GM19351 (cell line): ENCODE results near the gene NADK2.

Experiments
- ATAC-seq: cut with Tn5 transposase; IDR thresholded peaks from one replicate; pipeline ENCODE4 v1.9.1; 2021; ENCODE audit warnings: mild to moderate bottlenecking, moderate library complexity; ENCODE audit not compliant: unreplicated experiment

Gene NADK2

GRCh38 chr5:36164461-36164860 lies 77.3 kb downstream of the NADK2 start:
- no peak for ATAC-seq

DNA sequence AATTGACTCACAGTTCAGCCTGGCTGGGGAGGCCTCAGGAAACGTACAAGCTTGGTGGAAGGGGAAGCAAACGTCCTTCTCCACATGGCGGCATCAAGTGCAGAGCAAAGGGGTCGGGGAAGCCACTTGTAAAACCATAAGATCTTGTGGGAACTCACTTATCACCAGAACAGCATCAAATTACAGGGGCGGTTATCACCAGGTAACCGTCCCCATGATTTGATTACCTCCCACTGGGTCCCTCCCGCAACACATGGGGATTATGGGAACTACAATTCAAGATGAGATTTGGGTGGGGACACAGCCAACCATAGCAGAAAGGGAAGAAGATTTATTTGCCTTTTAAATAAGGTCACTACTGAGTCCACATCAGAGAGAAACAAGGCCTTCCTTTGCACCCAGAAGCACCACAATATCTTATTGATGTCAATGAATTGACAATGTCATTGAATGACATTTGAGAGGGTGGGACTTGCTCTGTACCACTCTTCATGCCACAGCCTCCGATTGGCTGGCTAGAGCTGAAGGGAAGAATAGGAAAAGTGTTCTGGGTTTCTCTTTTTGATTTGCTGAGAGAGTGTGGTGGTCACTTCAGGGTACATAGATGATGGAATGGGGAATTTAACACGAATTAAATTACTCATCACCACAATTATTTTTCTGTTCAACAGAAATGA lies 78.8 kb downstream of the NADK2 start:
- no peak for ATAC-seq

- no peak for ATAC-seq
Observed at GRCh38 chr5:36161361-36161760, 80.4 kb downstream of the NADK2 start.

DNA sequence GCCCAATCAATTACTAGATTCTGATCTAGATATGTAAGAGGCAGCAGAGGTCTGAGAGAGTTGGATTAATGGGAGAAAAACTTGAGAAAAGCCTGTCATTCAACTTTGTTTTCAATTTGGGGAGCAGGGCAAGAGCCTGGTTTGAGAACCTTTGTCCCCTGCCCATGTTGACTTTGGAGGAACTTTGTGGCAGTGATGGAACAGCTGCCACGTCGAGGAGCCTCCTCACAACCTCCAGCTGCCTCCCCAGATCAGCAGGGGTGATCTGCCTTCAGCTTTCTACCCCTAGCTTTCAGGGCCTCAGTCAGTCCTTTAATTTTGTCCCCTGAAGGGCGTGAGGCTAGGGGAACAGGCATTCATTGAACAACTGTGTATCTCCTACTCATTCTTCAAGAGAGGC lies 81.1 kb downstream of the NADK2 start:
- ATAC-seq, result no peak

DNA sequence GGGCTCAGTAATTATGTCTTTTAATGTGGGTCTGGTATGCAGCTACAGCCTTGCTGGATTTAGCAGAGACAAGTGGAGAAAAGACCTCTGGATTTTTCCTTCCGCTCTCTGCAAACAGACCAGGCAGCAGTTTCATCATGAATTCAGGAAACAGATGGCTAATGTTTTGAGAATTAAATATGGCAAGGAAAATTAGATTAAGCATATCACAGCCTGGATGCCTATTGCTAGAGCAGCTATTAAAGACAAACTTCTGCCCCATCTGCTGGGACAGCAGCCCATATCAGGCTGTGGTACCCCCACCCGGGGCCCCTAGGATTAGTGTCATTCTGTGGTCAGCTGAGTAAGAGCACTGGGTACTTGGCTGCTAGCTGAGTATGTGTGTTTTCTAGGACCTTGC lies 83.6 kb downstream of the NADK2 start:
- ATAC-seq, result no peak

- no peak for ATAC-seq
Observed at GRCh38 chr5:36156619-36157018, 85.1 kb downstream of the NADK2 start.

GRCh38 chr5:36156121-36156601 lies 85.6 kb downstream of the NADK2 start:
- ATAC-seq, result no peak

GRCh38 chr5:36155291-36155690 lies 86.4 kb downstream of the NADK2 start:
- no peak for ATAC-seq

- ATAC-seq, result no peak
Observed at GRCh38 chr5:36153726-36154125, 88.0 kb downstream of the NADK2 start.

DNA sequence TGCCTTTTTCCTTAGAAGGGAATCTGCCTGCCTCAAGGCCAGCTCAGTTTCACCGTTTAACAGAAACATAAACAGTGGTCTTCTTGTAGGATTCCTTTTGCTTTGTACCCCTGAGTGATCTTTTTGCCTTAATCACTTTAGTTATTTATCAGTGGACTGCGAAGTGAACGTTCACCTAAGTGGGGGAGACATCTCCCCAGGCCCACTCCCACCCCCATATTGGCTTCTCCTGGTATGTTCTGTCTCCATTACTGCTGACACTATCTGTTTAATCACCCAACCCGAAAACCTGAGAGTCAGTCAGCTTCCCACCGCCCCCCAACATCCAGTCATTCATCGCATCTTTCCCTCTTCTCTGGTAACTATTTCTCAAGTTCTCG lies 88.4 kb downstream of the NADK2 start:
- ATAC-seq, result no peak

DNA sequence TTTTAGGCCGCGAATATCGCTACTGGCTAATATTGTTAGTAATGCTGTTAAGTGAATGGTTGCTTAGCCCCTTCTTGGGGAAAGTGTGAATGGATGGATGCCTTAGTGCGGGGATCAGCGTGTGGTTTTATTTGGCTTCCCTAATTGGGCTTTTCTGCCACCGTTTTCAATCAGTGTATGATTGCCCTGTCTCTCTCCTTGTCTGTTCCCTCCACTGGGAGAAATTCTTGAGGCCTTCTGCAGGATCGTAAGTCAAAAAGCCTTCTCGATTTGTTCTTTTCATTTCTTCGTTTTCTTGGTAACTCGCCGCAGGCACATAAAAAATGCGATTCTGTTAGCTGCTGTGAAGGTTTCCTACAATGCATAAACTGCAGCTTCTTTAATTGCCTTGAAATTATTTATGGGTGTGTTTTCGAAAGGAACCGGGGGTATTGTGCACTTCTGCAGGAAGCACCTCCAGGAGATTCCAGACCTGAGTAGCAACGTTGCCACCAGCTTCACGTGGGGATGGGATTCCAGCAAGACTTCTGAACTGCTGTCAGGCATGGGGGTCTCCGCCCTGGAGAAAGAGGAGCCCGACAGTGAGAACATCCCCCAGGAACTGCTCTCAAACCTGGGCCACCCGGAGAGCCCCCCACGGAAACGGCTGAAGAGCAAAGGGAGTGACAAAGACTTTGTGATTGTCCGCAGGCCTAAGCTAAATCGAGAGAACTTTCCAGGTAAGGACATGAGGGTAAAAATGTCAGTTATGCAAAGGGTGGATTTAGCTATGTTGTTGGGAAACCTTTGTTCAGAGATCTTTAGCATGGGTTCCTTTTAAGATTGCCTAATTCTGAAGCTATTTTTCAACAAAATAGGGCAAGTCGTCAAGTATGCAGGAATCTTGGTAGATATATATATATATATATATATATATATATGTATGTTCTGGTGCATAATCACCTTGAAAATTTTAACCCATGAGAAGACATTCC lies 89.1 kb downstream of the NADK2 start:
- peak; percentile 3 for ATAC-seq

GRCh38 chr5:36151434-36152323 lies 90.0 kb downstream of the NADK2 start, which contains the start of the genes LMBRD2 and SKP2:
Gene LMBRD2, minus strand, starts transcription at chr5:36151887. Its CDS starts 8,538 bp downstream, at chr5:36143349.
Gene SKP2, plus strand, starts transcription at chr5:36152111. Its CDS starts 152 bp downstream, at chr5:36152263.
- ATAC-seq, result peak; percentile 95

GRCh38 chr5:36150676-36151433 lies 90.9 kb downstream of the NADK2 start:
- peak; percentile 39 for ATAC-seq

DNA sequence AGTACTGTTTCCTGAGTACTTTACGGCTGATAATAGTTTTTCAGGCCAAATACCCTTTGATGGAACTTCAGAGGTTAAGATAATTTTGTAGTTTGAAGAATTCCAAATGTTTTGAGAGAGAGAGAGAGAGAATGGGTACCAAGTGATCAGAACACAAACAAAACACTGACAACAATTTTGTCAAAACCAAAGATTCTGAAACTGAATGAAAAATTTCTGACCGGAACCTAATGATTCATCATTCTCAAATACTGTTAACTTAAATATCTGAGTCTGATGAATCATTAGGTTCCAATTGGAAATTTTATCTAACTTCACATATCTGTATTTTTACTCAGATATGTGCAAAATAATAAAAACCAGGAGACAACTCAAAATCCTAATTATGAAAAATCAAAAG lies 94.0 kb downstream of the NADK2 start:
- no peak for ATAC-seq

DNA sequence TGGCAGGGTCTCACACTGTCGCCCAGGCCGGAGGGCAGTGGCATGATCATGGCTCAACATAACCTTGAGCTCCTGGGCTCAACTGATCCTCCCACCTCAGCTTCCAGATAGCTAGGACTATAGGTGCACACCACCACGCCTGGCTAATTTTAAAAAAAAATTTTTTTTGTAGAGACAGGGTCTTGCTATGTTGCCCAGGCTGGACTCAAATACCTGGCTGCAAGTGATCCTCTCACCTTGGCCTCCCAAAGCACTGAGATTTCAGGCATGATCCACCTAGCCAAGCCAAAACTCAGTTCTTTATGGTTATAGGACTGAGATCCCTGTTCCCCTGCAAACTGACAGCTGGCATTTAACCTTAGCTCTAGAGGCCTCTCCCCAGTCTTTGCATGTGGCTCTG lies 95.3 kb downstream of the NADK2 start:
- ATAC-seq, result no peak

DNA sequence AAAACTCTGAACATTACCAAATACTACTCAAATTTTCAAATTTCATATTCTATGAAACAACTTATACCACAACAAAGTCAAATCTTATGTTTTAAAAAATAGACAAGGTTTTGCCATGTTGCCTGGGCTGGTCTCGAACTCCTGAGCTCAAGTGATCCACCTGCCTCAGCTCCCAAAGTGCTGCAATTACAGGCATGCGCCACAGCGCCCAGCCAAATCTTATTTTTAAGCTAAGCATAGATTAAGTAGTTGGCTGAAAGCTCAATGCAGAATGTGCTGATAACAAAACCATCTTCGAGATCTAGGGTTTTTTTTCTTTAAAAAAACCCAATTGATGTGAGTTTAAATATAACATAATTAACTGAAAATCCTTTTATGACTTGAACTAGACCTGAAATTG lies 96.4 kb downstream of the NADK2 start:
- ATAC-seq, result no peak
